GM12878 (cell line): ENCODE measurements around the gene MYOCOS. TPM values are rescaled to one million over a fixed set of nuclear protein-coding genes. Genes with fewer than 3 reads are reported as not detected.

Experiments used
- ASH2L ChIP-seq: fragments of 300-600, 200-600 bp; sonication (generic); IDR thresholded peaks from 2 replicates; pipeline ENCODE4 v1.6.1; 2017; ENCODE audit warnings: low read depth, mild to moderate bottlenecking, borderline replicate concordance
- BMI1 ChIP-seq: fragments of 450-650 bp; IDR thresholded peaks from 2 replicates; pipeline ENCODE4 v1.6.1; 2016; ENCODE audit warnings: mild to moderate bottlenecking, moderate library complexity, borderline replicate concordance
- CBX5 ChIP-seq: sonication (generic); IDR thresholded peaks from 2 replicates; pipeline ENCODE4 v1.6.1; 2016; ENCODE audit warnings: low read depth, moderate library complexity, mild to moderate bottlenecking, inconsistent platforms
- CTCF ChIP-seq, 3 experiments: IDR thresholded peaks in 2 of 3; conservative IDR thresholded peaks in 1 of 3; 2 replicates each; pipeline ENCODE4 v1.5.1; 2011; ENCODE audit warnings: low read depth in 3 of 3, low read length in 3 of 3, mild to moderate bottlenecking in 3 of 3, control low read depth in 2 of 3, moderate library complexity in 2 of 3, inconsistent platforms in 1 of 3, mixed read lengths in 1 of 3; ENCODE audit not compliant: control insufficient read depth in 2 of 3, insufficient read depth in 1 of 3; ENCODE audit errors: extremely low read depth in 1 of 3
- EP300 ChIP-seq, 2 experiments: fragments of 150-350 bp in 1 of 2; IDR thresholded peaks; 2 replicates each; pipeline ENCODE4 v1.6.1; 2011 to 2012; ENCODE audit warnings: low read depth in 2 of 2, low read length in 2 of 2, borderline replicate concordance in 1 of 2, improper control_type of control experiment in 1 of 2, inconsistent platforms in 1 of 2; ENCODE audit not compliant: control insufficient read depth in 1 of 2
- ESRRA ChIP-seq: IDR thresholded peaks from 2 replicates; pipeline ENCODE4 v1.6.1; 2012; ENCODE audit warnings: mild to moderate bottlenecking, low read length, improper control_type of control experiment
- GATAD2B ChIP-seq: fragments of 450-650 bp; conservative IDR thresholded peaks from 2 replicates; pipeline ENCODE4 v1.6.1; 2017; ENCODE audit warnings: low read depth, mild to moderate bottlenecking, moderate library complexity
- MAX ChIP-seq: IDR thresholded peaks from 2 replicates; pipeline ENCODE4 v1.6.1; 2012; ENCODE audit warnings: low read depth, low read length, improper control_type of control experiment
- MEF2B ChIP-seq: fragments of 450-650 bp; IDR thresholded peaks from 2 replicates; pipeline ENCODE4 v1.6.1; 2018; ENCODE audit warnings: mild to moderate bottlenecking, moderate library complexity; ENCODE audit not compliant: partially characterized antibody, poor library complexity, severe bottlenecking
- NR2C1 ChIP-seq: fragments of 450-650 bp; IDR thresholded peaks from 2 replicates; pipeline ENCODE4 v1.6.1; 2017; ENCODE audit warnings: antibody characterized with exemption, mild to moderate bottlenecking, moderate library complexity
- NR2F1 ChIP-seq: fragments of 450-650 bp; conservative IDR thresholded peaks from 2 replicates; pipeline ENCODE4 v1.6.1; 2017; ENCODE audit warnings: mild to moderate bottlenecking
- NRF1 ChIP-seq: conservative IDR thresholded peaks from 2 replicates; pipeline ENCODE4 v1.6.1; 2011; ENCODE audit warnings: mild to moderate bottlenecking, low read depth, low read length, improper control_type of control experiment
- PRDM15 ChIP-seq: fragments of 450-650 bp; formaldehyde crosslinking; IDR thresholded peaks from 2 replicates; pipeline ENCODE4 v1.4.0; 2020; ENCODE audit warnings: mild to moderate bottlenecking, moderate library complexity
- REST ChIP-seq: IDR thresholded peaks from 2 replicates; pipeline ENCODE4 v1.6.1; 2012; ENCODE audit warnings: mild to moderate bottlenecking, low read depth, low read length
- RUNX3 ChIP-seq: IDR thresholded peaks from 2 replicates; pipeline ENCODE4 v1.6.1; 2012; ENCODE audit warnings: low read length, inconsistent platforms
- SREBF1 ChIP-seq: IDR thresholded peaks from 2 replicates; pipeline ENCODE4 v1.6.1; 2012; ENCODE audit warnings: mild to moderate bottlenecking, low read length
- TBL1XR1 ChIP-seq: IDR thresholded peaks from 2 replicates; pipeline ENCODE4 v1.6.1; 2012; ENCODE audit warnings: low read depth, low read length, improper control_type of control experiment
- TCF7 ChIP-seq: IDR thresholded peaks from 2 replicates; pipeline ENCODE4 v1.6.1; 2014; ENCODE audit warnings: antibody characterized with exemption, borderline replicate concordance
- WRNIP1 ChIP-seq: IDR thresholded peaks from 2 replicates; pipeline ENCODE4 v1.6.1; 2011; ENCODE audit warnings: low read depth, low read length, improper control_type of control experiment, borderline replicate concordance
- ZNF274 ChIP-seq: IDR thresholded peaks from one replicate; pipeline ENCODE4 v1.8.0; 2011; ENCODE audit not compliant: insufficient read length, insufficient read depth
- ZNF384 ChIP-seq: IDR thresholded peaks from 2 replicates; pipeline ENCODE4 v1.6.1; 2012; ENCODE audit warnings: low read depth, mild to moderate bottlenecking, low read length, improper control_type of control experiment, borderline replicate concordance
- ZSCAN29 ChIP-seq: fragments of 450-650 bp; IDR thresholded peaks from 2 replicates; pipeline ENCODE4 v1.6.1; 2017; ENCODE audit warnings: mild to moderate bottlenecking, moderate library complexity
- polyA plus RNA-seq, 11 experiments: library from polyadenylated mRNA; depleted of rRNA in 4 of 11; unstranded in 6 of 11; stranded (reverse) in 5 of 11; fragments of >200 nt; fragmentation: Nextera tagmentation in 4 of 11; fragmentation: Illumina TruSeq in 1 of 11; extraction: Ambion mirVana in 4 of 11; extraction: Trizol in 1 of 11; gene quantifications; 1 replicate in 1 of 11; 2 replicates in 10 of 11; pipeline versions ENCODE4 v1.2.1 to v1.2.3, GENCODE V29; 2011 to 2016; ENCODE audit warnings: inconsistent platforms in 2 of 11, missing spikeins in 2 of 11, low read depth in 1 of 11
- total RNA-seq, 4 experiments: library from RNA; depleted of rRNA in 3 of 4; stranded (reverse); fragments of >200 nt in 3 of 4; fragmentation: Illumina TruSeq in 1 of 4; extraction: Trizol in 1 of 4; gene quantifications; 2 replicates each; pipeline versions ENCODE4 v1.2.1 to v1.2.3, GENCODE V29; 2013 to 2021

The MYOCOS gene
- total and polyA plus RNA-seq, 10 of the 15 experiments (the other 5 are each of a cell fraction or from before 2014, with no cell fraction given): 0.12 to 0.24 (median 0.16) TPM; not detected in 4

GRCh38 chr1:171644805-171645483 is 22.9 kb downstream of the MYOCOS start (continued):
- TF ChIP-seq CTCF (IDR thresholded peaks at IDR 0.05 in 2 of 3, conservative IDR thresholded peaks at IDR 0.05 in 1 of 3; ENCODE audit: control insufficient read depth in 2 of 3, extremely low read depth in 1 of 3, insufficient read depth in 1 of 3, low read depth in 3 of 3, low read length in 3 of 3): peak; percentile 66 to 82 (median 82)
- TF ChIP-seq NR2F1: no peak
- TF ChIP-seq GATAD2B: no peak
- TF ChIP-seq TCF7: no peak
- TF ChIP-seq PRDM15 (CRISPR knock-in tag): no peak
- no peak for TF ChIP-seq ESRRA
- TF ChIP-seq ZNF274: no peak
- TF ChIP-seq NR2C1: no peak
- no peak for TF ChIP-seq ZSCAN29
- TF ChIP-seq BMI1: no peak
- no peak for TF ChIP-seq WRNIP1
- no peak for TF ChIP-seq SREBF1
- TF ChIP-seq RUNX3: no peak
- TF ChIP-seq TBL1XR1: no peak
- no peak for TF ChIP-seq MEF2B
- no peak for TF ChIP-seq ASH2L
- TF ChIP-seq MAX: no peak
- no peak for TF ChIP-seq EP300 (IDR thresholded peaks at IDR 0.05; ENCODE audit: borderline replicate concordance in 1 of 2, control insufficient read depth in 1 of 2, low read depth in 2 of 2, low read length in 2 of 2)
- TF ChIP-seq CBX5: no peak
- no peak for TF ChIP-seq ZNF384
- TF ChIP-seq NRF1: no peak
- no peak for TF ChIP-seq REST
